ENCODE data around the gene ARRDC5.
A peak's percentile ranks its signal among the peaks of the same experiment; 100 is the strongest.
"Not testable (repeated sequence)": the region's sequence is repeated elsewhere in the genome, so short reads cannot be mapped to it uniquely, and the experiment has no call there.

ARRDC5 gene

GRCh38 chr19:4909897-4910593 lies 7.3 kb upstream of the ARRDC5 start:
- peak; percentile 97 for DNase-seq

GRCh38 chr19:4909156-4909896 lies 6.6 kb upstream of the ARRDC5 start, which contains the start of gene UHRF1:
Gene UHRF1, plus strand, starts transcription at chr19:4909501. Its CDS starts 1,385 bp downstream, at chr19:4910886.
- DNase-seq: peak; percentile 72

GRCh38 chr19:4908781-4909155 lies 6.1 kb upstream of the ARRDC5 start:
- no peak for DNase-seq

GRCh38 chr19:4908360-4908759 lies 5.7 kb upstream of the ARRDC5 start:
- DNase-seq: no peak

- DNase-seq: no peak
Measured at GRCh38 chr19:4906963-4907362, 4.3 kb upstream of the ARRDC5 start.

GRCh38 chr19:4904481-4904880 lies 1.8 kb upstream of the ARRDC5 start:
- DNase-seq: no peak

- not testable (repeated sequence) for DNase-seq
Measured at GRCh38 chr19:4900879-4901278, 1.8 kb downstream of the ARRDC5 start.

GRCh38 chr19:4897146-4897545 lies 5.5 kb downstream of the ARRDC5 start:
- DNase-seq: no peak

GRCh38 chr19:4896372-4896771 lies 6.3 kb downstream of the ARRDC5 start:
- no peak for DNase-seq

GRCh38 chr19:4892962-4893361 lies 9.7 kb downstream of the ARRDC5 start:
- DNase-seq: not testable (repeated sequence)

GRCh38 chr19:4891066-4891465 lies 11.6 kb downstream of the ARRDC5 start:
- DNase-seq: no peak

GRCh38 chr19:4889034-4889815 lies 13.5 kb downstream of the ARRDC5 start:
- DNase-seq: no peak

- DNase-seq: not testable (repeated sequence)
Measured at GRCh38 chr19:4887803-4888202, 14.9 kb downstream of the ARRDC5 start.

GRCh38 chr19:4884993-4885392 lies 17.7 kb downstream of the ARRDC5 start:
- DNase-seq: not testable (repeated sequence)

GRCh38 chr19:4882874-4883273 lies 19.8 kb downstream of the ARRDC5 start:
- DNase-seq: not testable (repeated sequence)

GRCh38 chr19:4879041-4879440 lies 23.7 kb downstream of the ARRDC5 start:
- DNase-seq: no peak

GRCh38 chr19:4878491-4878968 lies 24.2 kb downstream of the ARRDC5 start:
- peak; percentile 17 for DNase-seq

GRCh38 chr19:4877753-4878490 lies 24.8 kb downstream of the ARRDC5 start:
- DNase-seq: no peak

GRCh38 chr19:4873930-4874329 lies 28.8 kb downstream of the ARRDC5 start:
- no peak for DNase-seq

- DNase-seq: no peak
Measured at GRCh38 chr19:4871711-4872110, 31.0 kb downstream of the ARRDC5 start.

- DNase-seq: no peak
Measured at GRCh38 chr19:4870025-4870700, 32.5 kb downstream of the ARRDC5 start.

- DNase-seq: no peak
Measured at GRCh38 chr19:4868286-4868834, 34.3 kb downstream of the ARRDC5 start.

Data from activated naive CD4-positive, alpha-beta T cell treated with anti-CD3 and anti-CD28 coated beads, Interleukin-2, amount 50 U/mL, for 16 hours (primary cell).